Mesodermal cell (in vitro differentiated cells): Measurements from ENCODE around the gene MACROD2.

Experiments
- H3K27ac ChIP-seq: 2 replicates; pipeline ENCODE4 v1.7.0; 2013; ENCODE audit warnings: mild to moderate bottlenecking, low read depth, low read length, moderate library complexity; ENCODE audit not compliant: severe bottlenecking
- H3K36me3 ChIP-seq: 2 replicates; pipeline ENCODE4 v1.7.1; 2013; ENCODE audit warnings: mild to moderate bottlenecking, low read length, moderate library complexity; ENCODE audit not compliant: control insufficient read depth, insufficient read depth
- H3K4me1 ChIP-seq: one replicate; pipeline ENCODE4 v1.7.1; 2013; ENCODE audit warnings: mild to moderate bottlenecking, low read length; ENCODE audit not compliant: insufficient read depth, control insufficient read depth, poor library complexity, severe bottlenecking
- H3K4me3 ChIP-seq: 2 replicates; pipeline ENCODE4 v1.7.0; 2013; ENCODE audit warnings: low read length, control low read depth, mild to moderate bottlenecking; ENCODE audit not compliant: insufficient read depth, poor library complexity, severe bottlenecking; ENCODE audit errors: extremely low read depth
- H3K9me3 ChIP-seq: 2 replicates; pipeline ENCODE4 v1.7.1; 2013; ENCODE audit warnings: mild to moderate bottlenecking, low read length, moderate library complexity; ENCODE audit not compliant: control insufficient read depth
- WGBS, 2 experiments: methylation state at CpG; one replicate each; pipeline ENCODE4 v1.1.5; 2013; ENCODE audit warnings: missing lambda C conversion rate in 2 of 2; ENCODE audit not compliant: insufficient coverage in 2 of 2; 5-methylcytosine and 5-hydroxymethylcytosine counted together

The MACROD2 gene

GRCh38 chr20:14295770-14296309 lies 300.5 kb downstream of the MACROD2 start:
- Histone ChIP-seq H3K9me3 (no peaks in the 10 kb centered on the region), H3K4me3 (no peak overlapping the region), H3K36me3 (no peaks in the 10 kb centered on the region), H3K4me1 (no peaks in the 10 kb centered on the region), H3K27ac (no peak overlapping the region)
- WGBS, 2 experiments: no CpG with 5 or more reads among the region's 3 CpGs

GRCh38 chr20:14299831-14300230 lies 304.5 kb downstream of the MACROD2 start:
- no peaks in the 10 kb centered on the region for H3K4me1 ChIP-seq
- WGBS, 2 experiments: no CpG with 5 or more reads among the region's 4 CpGs
- no peaks in the 10 kb centered on the region for H3K36me3 ChIP-seq
- H3K4me3 ChIP-seq: no peak overlapping the region
- no peaks in the 10 kb centered on the region for H3K9me3 ChIP-seq
- no peak overlapping the region for H3K27ac ChIP-seq

DNA sequence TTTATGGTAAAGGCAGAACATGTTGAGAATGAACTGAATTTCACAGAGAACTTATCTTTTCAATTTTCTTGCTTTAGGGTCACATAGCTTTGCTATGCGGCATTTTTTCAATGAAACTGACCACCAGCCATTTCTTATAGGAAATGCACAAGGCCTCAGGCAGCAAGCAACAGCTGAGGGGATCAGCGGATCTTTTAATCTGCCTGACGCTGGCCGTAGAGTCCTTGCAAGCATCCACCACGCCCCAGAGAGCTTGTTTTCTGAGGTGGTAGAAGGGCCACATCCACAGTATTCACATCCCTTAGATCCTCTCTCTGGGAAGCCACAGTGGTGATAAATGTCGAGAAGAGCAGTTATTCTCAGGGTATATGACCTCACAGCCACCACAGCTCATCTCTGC lies 307.8 kb downstream of the MACROD2 start:
- Histone ChIP-seq H3K4me3 (no peak overlapping the region), H3K36me3 (no peaks in the 10 kb centered on the region), H3K4me1 (no peaks in the 10 kb centered on the region), H3K9me3 (no peaks in the 10 kb centered on the region), H3K27ac (no peak overlapping the region)
- 91 to 100% methylated on average over 1 to 4 of the region's 6 CpGs for WGBS, 2 experiments

DNA sequence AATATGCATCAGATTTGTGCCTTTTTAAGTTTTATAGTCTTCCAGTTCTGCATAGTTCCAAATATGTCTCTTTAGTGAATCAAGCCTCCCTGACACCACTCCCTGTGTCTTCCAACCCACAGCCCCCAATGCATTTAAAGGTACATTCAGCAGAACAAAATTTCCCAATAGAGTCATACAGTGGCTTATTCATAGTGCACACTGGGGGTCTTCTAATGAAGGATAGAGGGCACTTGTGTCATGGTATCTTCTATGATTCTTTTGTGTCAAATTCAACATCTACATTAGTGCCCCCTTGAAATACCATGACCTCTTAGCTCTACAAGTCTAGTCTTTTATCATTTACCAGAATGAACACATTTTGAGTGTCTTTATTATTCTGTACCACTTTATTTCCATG lies 308.3 kb downstream of the MACROD2 start:
- Histone ChIP-seq H3K27ac (no peak overlapping the region), H3K4me1 (no peaks in the 10 kb centered on the region), H3K4me3 (no peak overlapping the region), H3K9me3 (no peaks in the 10 kb centered on the region), H3K36me3 (no peaks in the 10 kb centered on the region)

DNA sequence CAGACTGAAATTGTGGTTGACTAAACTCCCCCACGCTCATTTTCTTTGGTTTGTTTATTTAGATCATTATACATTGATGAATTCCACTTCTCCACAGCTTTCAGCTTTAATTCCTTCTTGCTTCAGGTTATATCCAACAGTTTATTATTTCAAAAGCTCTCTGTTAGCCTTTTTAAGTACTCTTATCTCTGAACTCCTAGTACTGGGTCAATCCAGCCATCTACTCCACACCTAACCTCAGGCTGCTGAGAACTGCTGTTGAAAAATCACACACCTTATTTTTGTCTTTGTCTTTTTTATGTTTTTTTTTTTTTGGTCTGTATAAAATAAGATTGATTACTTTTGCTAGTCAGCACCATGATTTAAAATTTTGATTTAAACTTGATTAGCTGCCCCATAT lies 309.2 kb downstream of the MACROD2 start:
- no CpG with 5 or more reads among the region's 1 CpG for WGBS, 2 experiments
- no peaks in the 10 kb centered on the region for H3K4me1 ChIP-seq
- H3K4me3 ChIP-seq: no peak overlapping the region
- H3K9me3 ChIP-seq: no peaks in the 10 kb centered on the region
- H3K27ac ChIP-seq: no peak overlapping the region
- no peaks in the 10 kb centered on the region for H3K36me3 ChIP-seq

GRCh38 chr20:14307956-14308355 lies 312.6 kb downstream of the MACROD2 start:
- H3K4me3 ChIP-seq: no peak overlapping the region
- no peaks in the 10 kb centered on the region for H3K4me1 ChIP-seq
- H3K9me3 ChIP-seq: no peaks in the 10 kb centered on the region
- no peak overlapping the region for H3K27ac ChIP-seq
- no peaks in the 10 kb centered on the region for H3K36me3 ChIP-seq
- WGBS, 2 experiments: 100% methylated on average over 1 of the region's 2 CpGs

DNA sequence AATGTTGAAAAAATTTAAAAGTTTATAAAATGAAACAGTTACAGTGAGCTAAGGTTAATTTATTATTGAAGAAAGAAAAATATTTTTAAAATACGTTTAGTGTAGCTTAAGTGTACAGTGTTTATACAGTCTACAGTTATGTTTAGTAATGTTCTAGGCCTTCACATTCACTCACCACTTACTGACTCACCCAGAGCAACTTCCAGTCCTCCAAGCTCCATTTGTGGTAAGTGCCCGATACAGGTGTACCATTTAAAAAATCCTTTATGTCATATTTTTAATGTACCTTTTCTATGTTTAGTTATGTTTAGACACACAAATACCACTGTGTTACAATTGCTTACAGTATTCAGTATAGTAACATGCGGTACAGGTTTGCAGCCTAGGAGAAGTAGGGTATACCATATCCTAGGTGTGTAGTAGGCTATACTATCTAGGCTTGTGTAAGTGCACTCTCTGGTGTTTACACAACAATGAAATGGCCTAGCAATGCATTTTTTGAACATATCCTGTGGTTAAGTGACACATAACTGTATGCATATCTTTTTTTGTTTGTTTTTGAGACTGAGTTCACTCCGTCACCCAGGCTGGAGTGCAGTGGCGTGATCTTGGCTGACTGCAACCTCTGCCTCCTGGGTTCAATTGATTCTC lies 315.8 kb downstream of the MACROD2 start:
- H3K4me3 ChIP-seq: no peak overlapping the region
- no peaks in the 10 kb centered on the region for H3K36me3 ChIP-seq
- no peak overlapping the region for H3K27ac ChIP-seq
- WGBS, 2 experiments: 95 to 100% methylated on average over 1 to 3 of the region's 5 CpGs
- no peaks in the 10 kb centered on the region for H3K4me1 ChIP-seq
- H3K9me3 ChIP-seq: no peaks in the 10 kb centered on the region

DNA sequence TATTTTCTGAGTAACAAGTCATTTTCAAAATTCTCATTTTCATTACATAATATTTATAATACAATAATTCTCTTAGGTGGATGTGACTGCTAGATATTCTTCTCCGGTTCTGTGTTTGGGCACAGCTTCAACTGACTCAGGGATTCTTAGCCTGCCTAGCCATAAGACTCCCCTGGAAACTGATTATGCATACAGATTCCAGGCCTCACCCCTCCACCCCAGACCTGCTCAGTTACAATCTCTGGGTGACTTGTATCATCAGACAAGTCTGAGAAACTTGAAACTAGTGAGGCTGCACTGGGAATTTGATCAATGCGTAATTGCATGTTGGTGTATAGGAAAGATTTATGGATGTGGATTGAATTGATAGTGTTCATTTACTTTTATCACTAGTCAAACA lies 316.7 kb downstream of the MACROD2 start:
- WGBS, 2 experiments: 80% methylated on average over 1 of the region's 2 CpGs; no CpG with 5 or more reads in 1 of the 2 experiments
- no peaks in the 10 kb centered on the region for H3K9me3 ChIP-seq
- no peak overlapping the region for H3K27ac ChIP-seq
- H3K4me1 ChIP-seq: no peaks in the 10 kb centered on the region
- no peak overlapping the region for H3K4me3 ChIP-seq
- no peaks in the 10 kb centered on the region for H3K36me3 ChIP-seq

GRCh38 chr20:14313341-14314020 lies 318.2 kb downstream of the MACROD2 start:
- 83% methylated on average over 1 of the region's 2 CpGs; no CpG with 5 or more reads in 1 of the 2 experiments for WGBS, 2 experiments
- H3K27ac ChIP-seq: no peak overlapping the region
- no peaks in the 10 kb centered on the region for H3K9me3 ChIP-seq
- no peaks in the 10 kb centered on the region for H3K36me3 ChIP-seq
- H3K4me1 ChIP-seq: no peaks in the 10 kb centered on the region
- H3K4me3 ChIP-seq: no peak overlapping the region

DNA sequence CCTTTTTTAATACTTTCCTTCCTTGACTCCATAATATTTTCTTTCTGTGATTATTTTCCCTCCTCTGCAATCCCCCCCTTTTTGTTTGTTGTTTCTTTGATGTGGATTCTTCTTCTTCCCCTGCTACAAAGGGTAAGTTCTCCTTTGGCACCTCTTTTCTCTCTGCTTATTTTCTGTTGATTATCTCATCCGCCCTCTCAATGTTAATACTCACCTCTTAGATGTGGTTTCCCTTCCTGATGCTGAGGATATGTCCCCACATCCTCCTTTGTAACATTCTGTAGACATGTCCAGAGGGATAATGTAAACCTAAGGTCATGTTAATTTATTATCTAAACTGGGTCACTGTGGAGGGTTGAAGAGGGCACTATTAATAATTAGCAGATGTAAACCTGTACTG lies 324.4 kb downstream of the MACROD2 start:
- no CpG with 5 or more reads among the region's 1 CpG for WGBS, 2 experiments
- Histone ChIP-seq H3K9me3 (no peaks in the 10 kb centered on the region), H3K4me1 (no peaks in the 10 kb centered on the region), H3K4me3 (no peak overlapping the region), H3K27ac (no peak overlapping the region), H3K36me3 (no peaks in the 10 kb centered on the region)

DNA sequence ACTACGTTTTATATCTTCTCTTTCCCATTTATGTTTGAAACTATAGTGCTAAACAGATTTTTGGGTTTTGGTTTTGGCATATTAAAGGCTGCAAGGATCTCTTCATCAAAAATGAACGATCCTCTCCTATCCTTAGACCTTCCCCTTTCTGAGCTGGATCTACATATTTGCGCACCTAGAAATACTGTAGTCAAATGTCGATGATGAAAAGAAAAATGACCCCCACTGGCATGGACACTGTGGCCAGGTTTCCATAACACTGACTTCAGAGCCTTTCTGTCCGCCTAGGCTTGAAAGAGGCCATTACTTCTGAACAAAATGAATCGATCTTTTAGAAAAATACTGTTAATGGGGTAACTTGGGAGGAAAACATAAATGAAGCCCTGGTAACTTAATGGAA lies 336.3 kb downstream of the MACROD2 start:
- Histone ChIP-seq H3K4me1 (peaks cover 5% of the 10 kb centered on the region), H3K36me3 (peaks cover 19% of the 10 kb centered on the region), H3K27ac (no peak overlapping the region), H3K4me3 (no peak overlapping the region), H3K9me3 (no peaks in the 10 kb centered on the region)
- WGBS, 2 experiments: 89 to 100% methylated on average over 1 to 4 of the region's 6 CpGs
